Panc1 (cell line): ENCODE results near the gene CBX4. TPM values are rescaled to one million over a fixed set of nuclear protein-coding genes. Genes with fewer than 3 reads are reported as not detected.

ENCODE experiments used
- ATAC-seq: fragments of 200-7000 bp; cut with Tn5 transposase; 2 replicates; pipeline ENCODE4 v1.9.1; 2020; ENCODE audit warnings: mild to moderate bottlenecking, moderate library complexity
- BruUV-seq: library from RNA; stranded (reverse); fragments of 400-500 nt; replicated peaks from 2 replicates; lab custom pipeline; 2021; lab: Mats Ljungman, UMichigan
- CTCF ChIA-PET: fragments of 300-600 bp; sonication (Branson Sonifier 250); formaldehyde crosslinking; loops from one replicate; lab custom pipeline; 2022; ENCODE audit warnings: antibody characterized with exemption; lab: Charles Lee
- POLR2A ChIA-PET: fragments of 300-600 bp; sonication (Branson Sonifier 250); formaldehyde crosslinking; loops from one replicate; lab custom pipeline; 2022; ENCODE audit warnings: antibody characterized with exemption; lab: Charles Lee
- DNase-seq: peaks from one replicate; pipeline ENCODE4 v3.0.0-alpha.2; 2010; ENCODE audit warnings: low read depth, low spot score
- H3K27ac ChIP-seq: 2 replicates; pipeline ENCODE4 v1.5.1; 2011; ENCODE audit warnings: mild to moderate bottlenecking, low read length, inconsistent platforms
- H3K27me3 ChIP-seq: fragments of 200-500 bp; sonication (Bioruptor generic); 2 replicates; pipeline ENCODE4 v1.6.0; 2014; ENCODE audit warnings: low read length, inconsistent platforms; ENCODE audit not compliant: control insufficient read depth, insufficient read depth
- H3K36me3 ChIP-seq: fragments of 200-500 bp; sonication (Bioruptor generic); 2 replicates; pipeline ENCODE4 v1.5.1; 2014; ENCODE audit warnings: inconsistent platforms, mild to moderate bottlenecking, low read length, moderate library complexity; ENCODE audit not compliant: control insufficient read depth, insufficient read depth
- H3K4me1 ChIP-seq: 2 replicates; pipeline ENCODE4 v1.5.1; 2011; ENCODE audit warnings: inconsistent platforms, mild to moderate bottlenecking, low read length, moderate library complexity; ENCODE audit not compliant: control insufficient read depth, insufficient read depth
- H3K4me3 ChIP-seq, 2 experiments: 2 replicates each; pipeline ENCODE4 v1.5.1; 2011 to 2012; ENCODE audit warnings: low read depth in 2 of 2, low read length in 2 of 2, mild to moderate bottlenecking in 2 of 2, inconsistent platforms in 1 of 2, moderate library complexity in 1 of 2
- H3K9me3 ChIP-seq: fragments of 200-500 bp; sonication (Bioruptor generic); 2 replicates; pipeline ENCODE4 v1.5.1; 2014; ENCODE audit warnings: low read depth, mild to moderate bottlenecking, inconsistent platforms, low read length, moderate library complexity; ENCODE audit not compliant: control insufficient read depth, insufficient read depth
- CTCF ChIP-seq: fragments of 450-650 bp; IDR thresholded peaks from 2 replicates; pipeline ENCODE4 v1.5.1; 2017; ENCODE audit warnings: mild to moderate bottlenecking
- POLR2AphosphoS5 ChIP-seq: IDR thresholded peaks from 2 replicates; pipeline ENCODE4 v1.6.1; 2012; ENCODE audit warnings: mild to moderate bottlenecking, low read depth, low read length, moderate library complexity
- REST ChIP-seq, 2 experiments: IDR thresholded peaks; 2 replicates each; pipeline ENCODE4 v1.6.1; 2011 to 2012; ENCODE audit warnings: low read depth in 2 of 2, control low read depth in 1 of 2, low read length in 1 of 2, mild to moderate bottlenecking in 1 of 2, moderate library complexity in 1 of 2; ENCODE audit not compliant: insufficient read depth in 1 of 2
- SIN3A ChIP-seq: IDR thresholded peaks from 2 replicates; pipeline ENCODE4 v1.6.1; 2012; ENCODE audit warnings: low read depth, mild to moderate bottlenecking, low read length, moderate library complexity, borderline replicate concordance; ENCODE audit not compliant: insufficient read depth
- TCF7L2 ChIP-seq: IDR thresholded peaks from 2 replicates; pipeline ENCODE4 v1.6.1; 2011; ENCODE audit warnings: mild to moderate bottlenecking, low read depth, low read length, inconsistent platforms
- in situ Hi-C: cut with HindIII; loops from 2 replicates; pipeline ENCODE4 v1.10.0; 2016; ENCODE audit warnings: low sequenced_read_pairs, low pct_unique_long_range_greater_than_20kb
- intact Hi-C: fragments of 100-400 bp; cut with micrococcal nuclease; formaldehyde crosslinking; loops from one replicate; pipeline ENCODE4 v1.10.0; 2022; ENCODE audit not compliant: unreplicated experiment
- total RNA-seq: library from RNA; stranded (reverse); gene quantifications from one replicate; pipeline ENCODE4 v1.2.1, GENCODE V29; 2021; ENCODE audit not compliant: unreplicated experiment

Gene CBX4
- total RNA-seq, 1 experiment from 2014 or later: 48.6 TPM

GRCh38 chr17:79792984-79793923 is 46.0 kb downstream of the CBX4 start:
- DNase-seq (peak; percentile 61), ATAC-seq (peak; percentile 39)
- TF ChIP-seq SIN3A (peak; percentile 80; the same call in 1 of the 2 replicates), CTCF (no peak), POLR2AphosphoS5 (peak; percentile 56; the same call in 1 of the 2 replicates), REST (IDR thresholded peaks at IDR 0.05; ENCODE audit: insufficient read depth in 1 of 2, low read depth in 2 of 2, low read length in 1 of 2) (no peak), TCF7L2 (no peak; the same call in 1 of the 2 replicates)
- H3K27me3 ChIP-seq: no peaks in the 10 kb centered on the region
- ChIA-PET CTCF (interaction anchor here (0.9 to 1.1 kb wide), 2 partner anchors 42 to 46 kb away, joined by 4 to 17 read pairs; partner anchors contain the start of gene CBX4), POLR2A (interaction anchor here (0.6 kb wide), 1 partner anchor 127 kb away, joined by 8 read pairs; no protein-coding TSS in a partner anchor)
- H3K4me3 ChIP-seq: peak overlapping the region; percentile 62 to 63
- in situ Hi-C loops: loop anchor here (25.0 kb wide), 1 partner anchor 194 kb away; no protein-coding TSS in a partner anchor
- intact Hi-C loops: loop anchor here (5.0 kb wide), 1 partner anchor 199 kb away; no protein-coding TSS in a partner anchor
- no TSS peak for BruUV-seq
- peaks cover 3% of the 10 kb centered on the region; the same call in 1 of the 2 replicates for H3K36me3 ChIP-seq
- H3K4me1 ChIP-seq: peaks cover 27% of the 10 kb centered on the region
- no peaks in the 10 kb centered on the region for H3K9me3 ChIP-seq
- peak overlapping the region; percentile 88 for H3K27ac ChIP-seq

- ATAC-seq (no peak), DNase-seq (no peak)
- intact Hi-C loops: loop anchor here (5.0 kb wide), 1 partner anchor 200 kb away; no protein-coding TSS in a partner anchor
- Histone ChIP-seq H3K4me1 (peaks cover 21% of the 10 kb centered on the region), H3K27ac (no peak overlapping the region; the same call in 1 of the 2 replicates), H3K9me3 (no peaks in the 10 kb centered on the region), H3K36me3 (peaks cover 3% of the 10 kb centered on the region; the same call in 1 of the 2 replicates), H3K27me3 (no peaks in the 10 kb centered on the region), H3K4me3 (peak overlapping the region; percentile 62 to 63)
- ChIA-PET CTCF (no interaction called here), POLR2A (interaction anchor here (0.6 kb wide), 1 partner anchor 128 kb away, joined by 8 read pairs; no protein-coding TSS in a partner anchor)
- no TSS peak for BruUV-seq
- TF ChIP-seq TCF7L2: no peak
- no peak for TF ChIP-seq CTCF
- no peak for TF ChIP-seq SIN3A
- no peak for TF ChIP-seq REST (IDR thresholded peaks at IDR 0.05; ENCODE audit: insufficient read depth in 1 of 2, low read depth in 2 of 2, low read length in 1 of 2)
- TF ChIP-seq POLR2AphosphoS5: no peak
- in situ Hi-C loops: loop anchor here (25.0 kb wide), 1 partner anchor 195 kb away; no protein-coding TSS in a partner anchor
These were observed 46.8 kb downstream of the CBX4 start for GRCh38 chr17:79792341-79792871.
